IPS-20b (cell line): ENCODE measurements around the gene DRAXIN.

ENCODE experiments used
- H3K27ac ChIP-seq: one replicate; pipeline ENCODE4 v1.5.1; 2013; ENCODE audit warnings: low read length
- H3K27me3 ChIP-seq: 2 replicates; pipeline ENCODE4 v1.6.1; 2013; ENCODE audit warnings: mild to moderate bottlenecking, low read length, inconsistent platforms; ENCODE audit not compliant: insufficient read depth
- H3K36me3 ChIP-seq: 2 replicates; pipeline ENCODE4 v1.6.1; 2013; ENCODE audit warnings: low read depth, mild to moderate bottlenecking, inconsistent platforms, low read length, moderate library complexity; ENCODE audit not compliant: insufficient read depth
- H3K4me1 ChIP-seq: 2 replicates; pipeline ENCODE4 v1.6.1; 2013; ENCODE audit warnings: mild to moderate bottlenecking, control low read depth, inconsistent platforms, low read length, moderate library complexity; ENCODE audit not compliant: insufficient read depth
- H3K4me3 ChIP-seq: 2 replicates; pipeline ENCODE4 v1.5.1; 2013; ENCODE audit warnings: mild to moderate bottlenecking, low read length, inconsistent platforms
- H3K9ac ChIP-seq: 2 replicates; pipeline ENCODE4 v1.6.1; 2013; ENCODE audit warnings: low read depth, mild to moderate bottlenecking, inconsistent platforms, low read length, moderate library complexity
- H3K9me3 ChIP-seq: 2 replicates; pipeline ENCODE4 v1.6.1; 2013; ENCODE audit warnings: mild to moderate bottlenecking, low read depth, low read length, inconsistent platforms; ENCODE audit not compliant: insufficient read depth

DRAXIN gene

DNA sequence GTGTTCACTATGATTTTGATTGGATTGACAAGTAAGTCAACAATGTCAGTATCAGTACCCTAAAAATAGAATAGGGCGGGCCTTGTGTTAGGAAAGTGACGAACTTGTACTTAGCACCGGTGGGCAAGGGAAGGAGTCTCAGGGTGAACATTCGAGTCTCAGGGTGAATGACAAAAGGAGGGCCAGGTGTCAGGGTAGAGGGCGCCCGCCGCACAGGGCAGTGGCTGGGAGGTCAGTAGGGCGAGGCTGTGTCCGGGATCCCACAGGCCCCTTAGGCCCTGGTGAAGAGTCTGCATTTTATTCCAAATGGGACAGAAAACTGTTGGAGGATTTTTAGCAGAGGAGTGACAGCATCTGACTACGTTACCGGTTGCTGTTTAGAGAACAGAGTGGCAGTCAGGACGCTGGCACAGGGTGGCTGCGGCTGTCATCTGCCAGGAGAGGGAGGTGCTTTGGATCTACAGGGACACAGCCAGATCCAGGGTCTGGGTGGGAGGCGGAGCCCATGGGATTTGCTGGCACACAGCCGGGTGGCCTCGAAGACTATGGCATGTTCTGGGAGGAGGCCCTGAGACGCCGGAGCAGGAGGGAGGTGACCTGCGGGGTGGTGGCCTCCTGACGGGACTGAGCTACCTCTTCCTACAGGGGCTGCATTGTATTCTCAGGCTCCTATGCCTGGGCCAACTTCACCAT is 55.4 kb downstream of the DRAXIN start:
- no peaks in the 10 kb centered on the region for H3K9me3 ChIP-seq
- H3K27ac ChIP-seq: no peak overlapping the region
- no peaks in the 10 kb centered on the region for H3K27me3 ChIP-seq
- no peak overlapping the region for H3K9ac ChIP-seq
- H3K4me3 ChIP-seq: no peak overlapping the region
- peaks cover 39% of the 10 kb centered on the region for H3K36me3 ChIP-seq
- no peaks in the 10 kb centered on the region for H3K4me1 ChIP-seq

DNA sequence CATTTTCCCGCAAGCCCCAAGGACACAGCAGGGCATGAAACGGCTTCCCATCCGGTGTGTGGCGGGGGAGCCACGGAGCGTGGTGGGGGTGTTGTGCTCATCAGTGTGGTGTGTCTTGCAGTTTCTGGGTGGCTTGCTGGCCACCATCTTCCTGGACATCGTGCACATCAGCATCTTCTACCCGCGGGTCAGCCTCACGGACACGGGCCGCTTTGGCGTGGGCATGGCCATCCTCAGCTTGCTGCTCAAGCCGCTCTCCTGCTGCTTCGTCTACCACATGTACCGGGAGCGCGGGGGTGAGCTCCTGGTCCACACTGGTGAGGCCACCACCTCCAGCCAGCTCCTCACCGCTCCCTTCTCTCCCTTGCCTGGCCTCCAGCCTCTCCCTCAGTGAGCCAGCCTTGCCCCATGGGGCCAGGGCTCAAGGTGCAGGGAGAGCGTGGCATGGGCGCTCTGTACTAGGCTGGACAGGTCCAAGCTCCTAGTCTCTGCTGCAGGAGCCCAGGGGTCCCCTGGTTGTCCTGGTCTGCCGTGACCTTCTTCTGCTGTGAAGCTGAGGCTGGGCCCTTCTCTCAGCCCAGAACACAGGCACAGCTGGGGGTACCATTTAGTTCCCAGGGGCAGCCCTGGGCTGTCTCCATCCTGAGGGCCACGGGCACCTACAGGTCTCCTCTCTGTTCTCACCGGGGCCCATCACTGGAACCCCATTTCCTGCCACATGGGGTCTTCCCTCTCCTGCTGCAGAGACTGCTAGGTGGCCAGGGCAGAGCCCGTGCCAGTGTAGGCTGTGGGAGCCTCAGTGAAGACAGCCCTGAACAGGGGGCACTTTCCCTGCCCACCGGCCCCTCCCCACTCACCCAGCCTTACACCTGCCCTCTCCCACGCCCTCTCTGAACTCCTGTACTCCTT is 57.0 kb downstream of the DRAXIN start:
- Histone ChIP-seq H3K9me3 (no peaks in the 10 kb centered on the region), H3K27ac (no peak overlapping the region), H3K4me1 (0 out of 2 replicates have a peak, but pooled peaks cover 3% of the 10 kb centered on the region), H3K36me3 (peaks cover 39% of the 10 kb centered on the region), H3K4me3 (no peak overlapping the region), H3K9ac (no peak overlapping the region), H3K27me3 (no peaks in the 10 kb centered on the region)

GRCh38 chr1:11749203-11749689 is 57.7 kb downstream of the DRAXIN start:
- no peaks in the 10 kb centered on the region for H3K9me3 ChIP-seq
- no peak overlapping the region for H3K4me3 ChIP-seq
- H3K27me3 ChIP-seq: no peaks in the 10 kb centered on the region
- no peak overlapping the region for H3K9ac ChIP-seq
- H3K27ac ChIP-seq: no peak overlapping the region
- peaks cover 39% of the 10 kb centered on the region for H3K36me3 ChIP-seq
- 0 out of 2 replicates have a peak, but pooled peaks cover 3% of the 10 kb centered on the region for H3K4me1 ChIP-seq

GRCh38 chr1:11749996-11750395 is 58.5 kb downstream of the DRAXIN start:
- no peak overlapping the region for H3K27ac ChIP-seq

GRCh38 chr1:11751087-11751486 is 59.6 kb downstream of the DRAXIN start:
- Histone ChIP-seq H3K4me3 (no peak overlapping the region), H3K9ac (no peak overlapping the region), H3K27ac (no peak overlapping the region), H3K27me3 (no peaks in the 10 kb centered on the region), H3K36me3 (peaks cover 35% of the 10 kb centered on the region), H3K4me1 (0 out of 2 replicates have a peak, but pooled peaks cover 3% of the 10 kb centered on the region), H3K9me3 (no peaks in the 10 kb centered on the region)

More at GRCh38 chr1:11749996-11750395, 58.5 kb downstream of the DRAXIN start:
- H3K36me3 ChIP-seq: peaks cover 39% of the 10 kb centered on the region
- H3K9me3 ChIP-seq: no peaks in the 10 kb centered on the region
- H3K4me3 ChIP-seq: no peak overlapping the region
- H3K4me1 ChIP-seq: 0 out of 2 replicates have a peak, but pooled peaks cover 3% of the 10 kb centered on the region
- no peak overlapping the region for H3K9ac ChIP-seq
- H3K27me3 ChIP-seq: no peaks in the 10 kb centered on the region

DNA sequence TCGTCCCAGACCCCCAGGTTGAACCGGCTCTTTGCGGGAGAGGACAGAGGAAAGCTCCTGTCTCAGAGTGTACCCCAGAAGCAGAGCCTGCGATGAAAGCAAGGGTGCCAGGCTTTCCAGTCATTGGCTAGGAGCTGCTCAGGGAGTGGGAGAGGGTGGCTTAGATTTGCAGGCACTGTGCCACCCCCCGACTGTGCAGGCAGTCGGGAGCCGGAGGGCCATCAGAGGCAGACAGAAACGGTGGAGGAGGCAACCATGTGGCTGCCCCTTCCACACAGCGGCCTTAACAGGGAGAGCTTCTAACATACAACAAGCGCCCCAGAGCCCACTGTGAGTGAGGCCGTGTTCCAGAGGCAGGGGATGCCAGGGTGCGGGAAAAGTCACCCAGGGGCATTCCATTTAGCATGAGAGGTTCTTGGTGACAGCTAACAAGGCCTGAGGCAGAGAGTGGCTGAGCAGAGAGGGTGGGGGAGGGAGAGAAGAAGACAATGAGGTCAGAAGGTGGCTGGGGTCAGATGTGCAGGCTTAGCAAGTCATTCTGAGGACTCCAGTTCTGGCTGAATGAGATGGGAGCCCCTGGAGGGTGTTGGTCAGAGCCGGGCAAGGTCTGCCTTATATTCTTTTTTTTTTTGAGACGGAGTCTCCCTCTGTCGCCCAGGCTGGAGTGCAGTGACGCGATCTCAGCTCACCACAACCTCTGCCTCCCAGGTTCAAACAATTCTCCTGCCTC is 61.0 kb downstream of the DRAXIN start:
- Histone ChIP-seq H3K9me3 (no peaks in the 10 kb centered on the region), H3K9ac (no peak overlapping the region), H3K27me3 (no peaks in the 10 kb centered on the region), H3K4me3 (no peak overlapping the region), H3K4me1 (0 out of 2 replicates have a peak, but pooled peaks cover 3% of the 10 kb centered on the region), H3K27ac (no peak overlapping the region), H3K36me3 (peaks cover 30% of the 10 kb centered on the region)

DNA sequence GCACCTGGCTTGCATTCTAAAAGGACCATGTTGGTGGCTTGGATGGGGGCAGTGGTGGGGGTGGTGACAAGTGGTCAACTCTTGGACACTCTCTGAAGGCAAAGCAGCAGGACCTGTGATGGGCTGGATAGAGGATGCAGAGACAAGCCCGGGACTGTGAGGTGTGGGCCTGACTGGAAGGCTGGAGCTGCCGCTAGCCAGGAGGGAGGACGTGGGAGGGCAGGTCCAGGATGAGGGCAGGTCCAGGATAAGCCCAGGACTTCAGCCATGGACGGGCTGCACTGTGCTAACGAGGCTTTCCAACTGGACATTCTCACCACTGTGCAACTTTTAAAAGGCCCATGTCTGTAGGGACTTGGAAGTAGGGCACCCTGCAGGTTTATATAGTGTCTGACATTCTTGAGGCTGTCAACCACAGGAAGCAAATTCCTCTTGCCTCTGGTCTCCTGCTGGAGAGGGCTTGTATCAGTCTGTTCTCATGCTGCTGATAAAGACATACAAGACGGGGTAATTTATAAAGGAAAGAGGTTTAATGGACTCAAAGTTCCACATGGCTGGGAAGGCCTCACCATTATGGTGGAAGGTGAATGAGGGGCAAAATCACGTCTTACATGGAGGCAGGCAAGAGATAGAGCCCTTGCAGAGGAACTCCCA is 62.2 kb downstream of the DRAXIN start:
- Histone ChIP-seq H3K9ac (no peak overlapping the region), H3K4me3 (no peak overlapping the region), H3K4me1 (0 out of 2 replicates have a peak, but pooled peaks cover 3% of the 10 kb centered on the region), H3K9me3 (no peaks in the 10 kb centered on the region), H3K36me3 (peaks cover 23% of the 10 kb centered on the region), H3K27me3 (no peaks in the 10 kb centered on the region), H3K27ac (no peak overlapping the region)

DNA sequence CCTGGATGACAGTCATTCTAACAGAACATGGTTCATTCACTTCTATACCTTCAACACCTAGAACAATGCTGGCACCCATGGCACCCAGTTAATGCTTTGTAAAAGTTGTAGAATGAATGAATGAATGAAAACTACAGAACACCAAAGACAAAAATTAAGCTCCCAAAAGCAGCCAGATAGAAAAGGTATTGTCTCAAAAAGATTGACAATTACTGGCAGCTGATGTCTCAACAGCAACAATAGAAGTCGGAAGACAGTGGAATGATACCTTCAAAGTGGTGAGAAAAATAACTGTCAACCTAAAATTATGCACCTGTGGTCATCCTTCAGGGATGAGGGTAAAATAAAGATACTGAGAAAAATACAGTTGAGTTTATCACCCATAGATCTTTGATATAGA is 65.5 kb downstream of the DRAXIN start:
- Histone ChIP-seq H3K4me3 (no peak overlapping the region), H3K27me3 (peaks cover 24% of the 10 kb centered on the region), H3K9ac (no peak overlapping the region), H3K9me3 (no peaks in the 10 kb centered on the region), H3K4me1 (0 out of 2 replicates have a peak, but pooled peaks cover 3% of the 10 kb centered on the region), H3K27ac (no peak overlapping the region), H3K36me3 (no peaks in the 10 kb centered on the region)

GRCh38 chr1:11759791-11760190 is 68.3 kb downstream of the DRAXIN start:
- Histone ChIP-seq H3K27me3 (peaks cover 46% of the 10 kb centered on the region), H3K9me3 (no peaks in the 10 kb centered on the region), H3K36me3 (no peaks in the 10 kb centered on the region), H3K4me1 (no peaks in the 10 kb centered on the region), H3K27ac (no peak overlapping the region), H3K4me3 (no peak overlapping the region), H3K9ac (no peak overlapping the region)

DNA sequence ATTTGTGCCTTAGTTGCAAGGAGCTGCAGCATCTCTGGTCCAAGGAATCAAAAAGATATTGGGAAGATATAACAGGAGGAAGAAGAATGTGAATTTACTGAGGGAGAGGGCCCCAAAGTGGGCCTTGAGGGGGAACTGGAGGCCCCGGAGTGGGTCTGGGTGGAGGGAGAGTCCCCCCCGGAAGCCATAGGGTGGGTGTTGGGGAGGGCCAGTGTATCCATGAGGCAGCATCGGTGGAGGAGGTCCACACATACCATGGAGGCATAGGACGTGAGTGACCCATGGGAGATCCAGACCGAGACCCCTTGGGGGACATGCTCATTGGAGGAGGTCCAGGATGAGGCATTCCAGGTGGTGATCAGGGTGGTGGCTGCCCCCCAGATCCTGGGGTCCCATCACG is 69.8 kb downstream of the DRAXIN start:
- Histone ChIP-seq H3K27ac (no peak overlapping the region), H3K36me3 (no peaks in the 10 kb centered on the region), H3K27me3 (peaks cover 46% of the 10 kb centered on the region), H3K4me3 (no peak overlapping the region), H3K4me1 (no peaks in the 10 kb centered on the region), H3K9ac (no peak overlapping the region), H3K9me3 (no peaks in the 10 kb centered on the region)

DNA sequence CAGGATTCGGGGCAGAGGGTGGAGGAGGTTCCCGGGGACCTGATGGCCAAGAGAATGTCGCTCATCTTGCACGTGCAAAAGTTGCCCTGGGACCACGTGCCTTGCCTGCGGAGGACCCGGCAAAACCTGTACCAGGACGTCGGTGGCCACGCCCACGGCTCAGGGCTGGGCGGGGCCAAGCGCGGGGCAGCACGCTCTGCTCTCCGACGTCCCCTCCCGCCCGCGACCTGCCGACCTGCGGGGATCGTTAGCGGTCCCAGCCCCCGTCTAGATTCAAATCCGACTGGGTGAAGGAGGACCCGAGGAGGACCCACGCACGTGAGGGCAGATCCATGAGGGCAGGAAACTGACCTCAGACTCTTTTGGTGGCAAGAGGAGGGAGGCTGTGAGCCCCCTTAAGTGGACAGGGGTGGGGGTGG is 70.5 kb downstream of the DRAXIN start, which contains the start of gene C1orf167:
Gene C1orf167, plus strand, starts transcription at position 206 of the 419 bp plus-strand sequence. CDS start 2,208 bp downstream, outside the sequence.
- no peaks in the 10 kb centered on the region for H3K36me3 ChIP-seq
- H3K4me1 ChIP-seq: no peaks in the 10 kb centered on the region
- no peak within 1 kb of the TSS for H3K9ac ChIP-seq
- H3K9me3 ChIP-seq: no peaks in the 10 kb centered on the region
- no peak within 1 kb of the TSS for H3K27ac ChIP-seq
- H3K4me3 ChIP-seq: peak within 1 kb of the TSS; percentile 30; the same call in 1 of the 2 replicates
- H3K27me3 ChIP-seq: peaks cover 46% of the 10 kb centered on the region
